Upper lobe of left lung (tissue), 4 donors: ENCODE measurements around the gene UBE2E1.

Experiments used
- CTCF ChIP-seq, 6 experiments: fragments of 450-650 bp in 4 of 6; fragments of 200-600 bp in 2 of 6; sonication (generic) in 2 of 6; IDR thresholded peaks; one replicate each; pipeline ENCODE4 v1.5.1; 2016 to 2019; ENCODE audit warnings: antibody characterized with exemption in 6 of 6
- POLR2AphosphoS5 ChIP-seq, 2 donors: sonication (generic); formaldehyde crosslinking; IDR thresholded peaks; one replicate each; pipeline ENCODE4 v1.5.1; 2017; ENCODE audit warnings: antibody characterized with exemption in 2 of 2

- no peak for TF ChIP-seq CTCF (IDR thresholded peaks at IDR 0.05)
- TF ChIP-seq POLR2AphosphoS5 (IDR thresholded peaks at IDR 0.05): no peak
Observed at GRCh38 chr3:23845326-23846216, 39.8 kb downstream of the UBE2E1 start.
